Measurements from ENCODE around the gene TNFRSF1B. TPM values are rescaled to one million over a fixed set of nuclear protein-coding genes. Genes with fewer than 3 reads are reported as not detected.

TNFRSF1B gene
- total RNA-seq, 4 donors from 2014 or later: 4.4 to 20.4 (median 9.0) TPM

GRCh38 chr1:12229386-12229834, 62.6 kb downstream of the TNFRSF1B start:
- no peaks in the 10 kb centered on the region for H3K27me3 ChIP-seq
- intact Hi-C loops (cut with DNase I): no loop called here
- H3K4me1 ChIP-seq: peaks cover 18 to 22% of the 10 kb centered on the region in 2 donors
- no peak for DNase-seq
- TF ChIP-seq, protein P1, sequence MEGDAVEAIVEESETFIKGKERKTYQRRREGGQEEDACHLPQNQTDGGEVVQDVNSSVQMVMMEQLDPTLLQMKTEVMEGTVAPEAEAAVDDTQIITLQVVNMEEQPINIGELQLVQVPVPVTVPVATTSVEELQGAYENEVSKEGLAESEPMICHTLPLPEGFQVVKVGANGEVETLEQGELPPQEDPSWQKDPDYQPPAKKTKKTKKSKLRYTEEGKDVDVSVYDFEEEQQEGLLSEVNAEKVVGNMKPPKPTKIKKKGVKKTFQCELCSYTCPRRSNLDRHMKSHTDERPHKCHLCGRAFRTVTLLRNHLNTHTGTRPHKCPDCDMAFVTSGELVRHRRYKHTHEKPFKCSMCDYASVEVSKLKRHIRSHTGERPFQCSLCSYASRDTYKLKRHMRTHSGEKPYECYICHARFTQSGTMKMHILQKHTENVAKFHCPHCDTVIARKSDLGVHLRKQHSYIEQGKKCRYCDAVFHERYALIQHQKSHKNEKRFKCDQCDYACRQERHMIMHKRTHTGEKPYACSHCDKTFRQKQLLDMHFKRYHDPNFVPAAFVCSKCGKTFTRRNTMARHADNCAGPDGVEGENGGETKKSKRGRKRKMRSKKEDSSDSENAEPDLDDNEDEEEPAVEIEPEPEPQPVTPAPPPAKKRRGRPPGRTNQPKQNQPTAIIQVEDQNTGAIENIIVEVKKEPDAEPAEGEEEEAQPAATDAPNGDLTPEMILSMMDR (IDR thresholded peaks at IDR 0.05): no peak
- TF ChIP-seq POLR2A (IDR thresholded peaks at IDR 0.05): no peak
- H3K36me3 ChIP-seq: no peaks in the 10 kb centered on the region
- no peak overlapping the region for H3K4me3 ChIP-seq (replicated peaks in 1 of 3)
- H3K27ac ChIP-seq: no peak overlapping the region
- H3K9me3 ChIP-seq: no peaks in the 10 kb centered on the region
- WGBS, 2 donors: 61 to 65% methylated on average over 13 of the region's 13 CpGs

GRCh38 chr1:12229835-12230548, 63.2 kb downstream of the TNFRSF1B start, which contains the start of gene VPS13D:
VPS13D (plus strand) TSS chr1:12230030; CDS start chr1:12234267, 4,237 bp downstream.
- Histone ChIP-seq H3K27me3 (no peaks in the 10 kb centered on the region), H3K27ac (peak within 1 kb of the TSS; percentile 70 to 98 (median 96)), H3K4me1 (peaks cover 18 to 22% of the 10 kb centered on the region in 2 donors), H3K36me3 (no peaks in the 10 kb centered on the region), H3K4me3 (replicated peaks in 1 of 3) (peak within 1 kb of the TSS; percentile 50 to 94 (median 71)), H3K9me3 (no peaks in the 10 kb centered on the region)
- 0% methylated on average over 8 to 36 of the region's 77 CpGs for WGBS, 2 donors
- peak; percentile 84 to 89 for DNase-seq
- peak; percentile 51 to 84 for TF ChIP-seq POLR2A (IDR thresholded peaks at IDR 0.05)
- TF ChIP-seq, protein P1 (IDR thresholded peaks at IDR 0.05): peak; percentile 59 to 99 (median 96)
- intact Hi-C loops (cut with DNase I): no loop called here

GRCh38 chr1:12230549-12231275, 63.9 kb downstream of the TNFRSF1B start:
- TF ChIP-seq, protein P1 (IDR thresholded peaks at IDR 0.05): no peak
- peak in 1 of 2 donors; percentile 79 for TF ChIP-seq POLR2A (IDR thresholded peaks at IDR 0.05)
- peak overlapping the region; percentile 50 to 94 (median 71) for H3K4me3 ChIP-seq (replicated peaks in 1 of 3)
- H3K27me3 ChIP-seq: no peaks in the 10 kb centered on the region
- H3K27ac ChIP-seq: peak overlapping the region; percentile 70 to 98 (median 96)
- intact Hi-C loops (cut with DNase I): no loop called here
- peaks cover 3 to 6% of the 10 kb centered on the region in 2 donors for H3K36me3 ChIP-seq
- DNase-seq: peak; percentile 97 to 98
- H3K9me3 ChIP-seq: no peaks in the 10 kb centered on the region
- WGBS, 2 donors: 0 to 1% methylated on average over 15 to 24 of the region's 36 CpGs
- H3K4me1 ChIP-seq: peaks cover 18 to 22% of the 10 kb centered on the region in 2 donors

DNA sequence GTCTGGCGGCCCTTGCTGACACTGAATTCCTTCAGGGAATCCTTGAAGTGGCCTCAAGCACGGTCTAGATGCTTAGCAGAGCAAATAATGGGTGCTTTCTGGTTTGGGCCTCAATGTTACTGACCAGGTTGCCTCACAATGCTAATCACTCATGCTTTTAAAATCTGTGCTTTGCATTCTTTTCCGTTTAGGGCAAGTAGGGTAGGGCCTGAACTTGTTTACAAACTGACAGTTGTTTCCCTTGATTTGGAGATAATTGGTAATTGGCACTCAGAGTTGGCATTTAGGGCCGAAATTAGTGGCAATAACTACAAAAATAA, 64.4 kb downstream of the TNFRSF1B start:
- no peak for TF ChIP-seq POLR2A (IDR thresholded peaks at IDR 0.05)
- TF ChIP-seq, protein P1 (IDR thresholded peaks at IDR 0.05): no peak
- Histone ChIP-seq H3K27me3 (no peaks in the 10 kb centered on the region), H3K27ac (peak overlapping the region; percentile 70 to 98 (median 96)), H3K9me3 (no peaks in the 10 kb centered on the region), H3K4me1 (peaks cover 18 to 22% of the 10 kb centered on the region in 2 donors), H3K4me3 (replicated peaks in 1 of 3) (peak overlapping the region in 2 of 3 donors; percentile 50 to 94), H3K36me3 (peaks cover 6 to 8% of the 10 kb centered on the region in 2 donors)
- DNase-seq: no peak
- intact Hi-C loops (cut with DNase I): no loop called here
- 2 to 4% methylated on average over 4 of the region's 4 CpGs for WGBS, 2 donors
